GM21529 (cell line): Measurements from ENCODE around the gene KCNG4.
"Not testable (repeated sequence)": the region's sequence is repeated elsewhere in the genome, so short reads cannot be mapped to it uniquely, and the experiment has no call there.

Source experiments
- ATAC-seq: cut with Tn5 transposase; IDR thresholded peaks from one replicate; pipeline ENCODE4 v1.9.1; 2021; ENCODE audit not compliant: unreplicated experiment

KCNG4 gene

DNA sequence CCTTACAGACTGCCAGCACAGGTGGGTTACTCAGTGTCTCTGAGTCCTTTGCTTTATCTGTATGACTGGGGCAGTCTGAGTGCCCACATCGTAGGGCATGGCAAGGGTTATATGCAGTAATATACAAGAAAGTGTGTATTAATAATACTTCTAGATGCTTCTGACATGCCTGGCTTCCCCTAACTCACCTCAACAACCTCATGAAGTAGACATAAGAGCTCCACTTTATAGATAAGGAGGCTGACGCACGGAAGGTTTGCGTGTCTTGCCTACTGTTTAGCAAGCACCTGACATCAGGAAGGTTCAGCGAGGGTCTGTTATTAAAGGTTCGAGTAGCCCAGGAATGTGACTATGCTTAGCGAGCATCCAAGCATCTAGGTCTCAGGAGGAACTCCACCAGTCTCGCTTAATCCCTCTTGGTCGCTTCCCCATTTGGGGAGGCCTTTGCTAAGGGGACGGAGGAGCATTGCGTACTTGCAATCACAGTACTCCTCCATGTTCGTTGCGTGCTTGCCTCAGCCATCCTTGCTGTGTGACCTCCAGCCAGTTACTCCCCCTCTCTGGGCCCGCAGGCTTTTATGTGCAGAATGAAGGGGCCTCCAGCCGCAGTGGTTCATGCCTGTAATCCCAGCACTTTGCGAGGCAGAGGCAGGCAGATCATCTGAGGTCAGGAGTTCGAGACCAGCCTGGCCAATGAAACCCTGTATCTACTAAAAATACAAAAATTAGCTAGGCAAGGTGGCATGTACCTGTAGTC is 1.6 kb downstream of the KCNG4 start:
- ATAC-seq, result no peak

DNA sequence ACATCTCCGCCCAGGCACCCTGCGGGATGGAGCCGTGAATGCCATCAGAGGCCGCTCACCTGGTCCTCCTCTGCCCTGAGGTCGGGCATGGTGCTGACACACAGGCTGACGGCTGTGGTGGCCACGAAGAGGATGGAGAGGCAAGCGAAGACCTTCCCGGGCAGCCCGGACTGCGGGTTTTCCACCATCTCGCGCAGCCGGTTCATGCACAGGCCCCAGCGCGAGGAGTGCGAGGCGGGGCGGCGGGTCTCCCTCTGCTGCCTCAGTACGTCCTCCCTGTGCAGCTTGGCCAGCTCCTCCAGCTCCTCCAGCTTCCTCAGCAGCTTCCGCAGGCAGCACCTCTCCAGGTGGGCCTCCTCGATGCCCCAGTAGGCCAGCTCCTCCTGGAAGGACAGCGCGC is 3.1 kb downstream of the KCNG4 start:
- no peak for ATAC-seq

DNA sequence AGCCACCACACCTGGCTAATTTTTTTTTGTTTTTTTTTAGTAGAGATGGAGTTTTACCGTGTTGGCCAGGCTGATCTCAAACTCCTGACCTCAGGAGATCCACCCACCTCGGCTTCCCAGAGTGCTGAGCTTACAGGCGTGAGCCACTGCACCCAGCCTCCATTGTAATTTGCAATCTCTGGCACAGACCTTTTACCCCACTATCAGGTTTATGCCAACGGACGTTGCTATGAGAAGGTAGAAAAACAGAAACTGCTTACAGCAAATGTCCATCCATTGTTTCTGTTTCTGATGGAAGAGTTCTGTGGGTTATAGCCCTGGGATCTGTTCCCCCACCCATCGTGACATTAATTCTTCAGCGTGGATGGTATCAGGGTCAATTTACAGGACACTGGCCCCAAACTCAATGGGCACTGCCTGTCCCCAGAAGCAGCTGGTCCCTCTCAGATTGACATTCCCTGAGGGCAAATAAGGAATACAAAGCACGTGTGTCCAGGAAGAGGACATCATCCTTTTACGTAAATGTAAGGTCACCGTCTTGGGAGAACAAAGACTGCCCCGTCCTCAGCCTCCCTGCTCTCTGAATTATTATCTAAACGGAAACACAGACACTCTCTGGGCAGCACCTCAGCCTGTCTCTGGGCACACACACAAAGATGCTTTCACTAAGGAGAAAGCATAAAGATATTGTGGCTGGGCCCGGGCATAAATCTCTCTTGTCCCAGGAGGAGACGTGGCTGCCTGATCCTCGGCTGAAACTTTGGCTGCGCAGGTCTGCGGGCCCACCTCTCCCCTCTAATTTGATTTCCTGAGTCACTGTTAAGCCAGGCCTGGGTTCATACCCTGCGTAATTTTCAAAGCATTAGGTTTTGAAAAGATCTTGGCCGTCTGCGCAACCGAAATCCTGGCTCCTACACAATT is 5.2 kb downstream of the KCNG4 start:
- no peak for ATAC-seq

DNA sequence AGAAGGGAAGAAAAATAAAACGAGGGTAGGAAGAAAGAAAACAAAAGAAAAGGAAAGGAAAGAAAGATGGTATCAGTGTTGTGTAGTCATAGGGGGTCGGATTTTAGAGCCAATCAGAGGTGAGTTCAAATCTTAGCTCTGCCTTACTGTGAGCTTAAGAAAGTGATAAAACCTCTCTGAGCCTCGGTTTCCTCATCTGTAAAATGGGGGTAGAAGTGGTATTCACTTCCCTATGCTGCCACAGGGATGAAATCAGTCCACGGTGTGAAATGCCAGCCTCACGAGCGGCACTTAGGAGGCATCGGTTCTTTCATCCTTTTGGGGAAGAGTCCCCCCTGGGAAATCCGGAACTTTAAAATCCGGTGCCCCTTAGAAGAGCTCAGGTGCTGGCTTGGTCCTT is 6.1 kb downstream of the KCNG4 start:
- ATAC-seq, result no peak

DNA sequence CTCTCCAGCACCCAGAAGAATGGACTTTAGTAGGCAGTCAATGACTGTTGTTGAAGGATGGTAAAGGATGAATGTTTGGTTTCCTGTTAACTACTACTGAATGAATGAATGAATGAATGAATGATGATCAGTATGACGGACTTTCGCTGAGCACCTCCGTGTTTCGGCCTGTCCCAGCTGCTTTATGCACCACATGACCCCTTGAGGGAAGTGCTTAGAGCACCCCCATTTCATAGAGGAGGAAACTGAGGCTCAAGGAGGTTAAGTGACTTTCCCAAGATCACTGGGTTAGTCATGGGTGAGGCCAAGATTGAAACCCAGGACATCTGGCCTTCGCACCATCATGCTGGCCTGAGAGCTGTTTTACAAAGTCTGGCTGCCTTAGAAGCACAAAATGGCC is 6.8 kb downstream of the KCNG4 start:
- no peak for ATAC-seq

DNA sequence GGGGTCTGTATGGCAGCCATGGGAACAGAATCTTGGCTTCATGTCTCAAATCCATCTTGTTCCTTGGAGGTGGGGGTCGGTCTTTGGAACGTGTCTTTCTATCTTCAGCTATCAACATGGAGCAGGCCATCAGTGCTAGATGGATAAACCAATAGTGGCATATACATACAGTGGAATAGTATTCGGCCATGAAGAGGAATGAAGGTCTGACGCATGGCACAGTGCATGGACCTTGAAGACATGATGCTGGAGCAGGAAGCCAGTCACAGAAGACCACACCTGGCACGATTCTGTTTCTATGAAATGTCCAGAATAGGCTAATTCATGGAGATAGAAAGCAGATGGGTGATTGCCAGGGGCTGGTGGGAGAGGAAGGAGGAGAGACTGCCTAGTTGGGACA is 7.8 kb downstream of the KCNG4 start:
- no peak for ATAC-seq

DNA sequence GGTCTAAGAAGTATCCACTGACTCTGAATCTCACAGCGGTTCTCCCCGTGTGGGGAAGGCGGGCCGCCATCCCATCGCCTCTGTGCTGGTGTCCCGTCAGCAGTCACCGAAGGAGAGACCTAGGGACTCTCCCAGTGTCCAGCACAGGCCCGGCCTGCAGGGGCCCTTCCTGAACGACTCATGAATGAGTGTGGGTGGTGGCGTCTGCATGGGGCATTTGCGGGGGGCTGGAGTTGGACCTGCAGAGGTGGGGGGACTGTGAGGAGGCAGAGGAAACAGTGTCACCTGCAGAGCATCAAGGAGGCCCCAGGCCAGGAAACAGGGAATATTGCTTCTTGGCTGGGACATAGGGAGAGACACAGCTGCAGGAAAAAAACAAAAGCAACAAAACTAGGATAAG is 10.3 kb downstream of the KCNG4 start:
- no peak for ATAC-seq

DNA sequence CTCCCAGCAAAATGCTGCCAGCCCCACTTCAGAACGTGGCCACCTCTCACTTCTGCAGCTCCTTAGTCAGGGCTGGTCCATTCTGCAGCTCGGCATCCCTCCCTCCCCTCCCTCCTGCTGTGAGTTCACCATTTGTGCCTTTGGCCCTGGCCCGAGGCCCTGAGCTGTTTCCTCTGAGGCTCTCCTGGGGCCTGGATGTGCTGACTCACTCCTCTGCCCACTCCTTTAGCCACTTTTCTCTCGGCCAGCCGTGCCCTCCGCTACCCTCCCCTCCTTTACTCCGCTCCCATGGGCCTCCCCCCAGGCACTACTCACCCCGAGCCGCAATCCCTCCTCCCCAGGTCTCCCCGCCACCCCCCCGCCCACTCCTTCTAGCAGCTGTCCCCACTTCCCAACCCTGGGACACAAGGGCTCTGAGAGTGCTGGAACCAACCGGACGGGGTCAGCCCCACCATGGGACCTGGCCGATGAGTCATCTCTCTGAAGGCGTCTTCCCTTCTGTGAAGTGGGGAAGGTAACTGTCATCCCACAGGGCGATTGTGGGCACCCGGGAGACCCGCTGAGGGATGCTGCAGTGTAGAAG is 11.5 kb downstream of the KCNG4 start:
- ATAC-seq, result no peak

DNA sequence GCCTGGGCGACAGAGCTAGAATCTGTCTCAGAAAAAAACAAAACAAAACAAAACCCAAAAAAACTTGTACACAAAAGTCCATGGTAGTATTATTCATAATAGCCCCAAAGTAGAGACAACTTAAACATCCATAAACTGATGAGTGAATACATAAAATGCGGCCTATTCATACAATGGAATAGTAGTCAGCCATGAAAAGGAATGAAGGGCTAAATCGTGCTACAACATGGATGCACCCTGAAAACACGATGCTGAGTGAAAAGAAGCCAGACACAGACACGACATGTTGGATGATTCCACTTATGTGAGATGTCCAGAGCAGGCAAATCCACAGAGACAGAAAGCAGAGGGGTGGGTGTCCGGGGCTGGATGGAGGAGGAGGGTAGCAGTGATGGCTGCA is 12.3 kb downstream of the KCNG4 start:
- no peak for ATAC-seq

DNA sequence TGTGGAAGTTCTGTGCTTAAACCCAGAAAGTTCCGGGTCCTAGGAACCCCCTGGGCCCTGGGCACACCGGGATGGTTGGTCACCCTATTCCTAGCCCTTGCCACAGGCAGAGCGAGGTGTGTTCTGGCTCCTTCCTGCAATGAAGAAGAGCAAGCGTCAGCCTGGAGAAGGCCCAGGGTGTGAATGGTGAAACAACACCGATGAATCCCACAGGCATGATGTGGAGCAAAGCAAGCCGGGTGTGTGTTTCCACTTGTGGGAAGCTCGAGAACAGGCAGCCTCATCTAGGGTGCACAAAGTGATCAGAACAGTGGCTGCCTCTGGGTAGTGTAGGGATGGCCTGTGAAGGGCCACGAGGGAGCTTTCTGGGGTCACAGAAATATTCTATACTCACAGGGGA is 13.8 kb downstream of the KCNG4 start:
- no peak for ATAC-seq

DNA sequence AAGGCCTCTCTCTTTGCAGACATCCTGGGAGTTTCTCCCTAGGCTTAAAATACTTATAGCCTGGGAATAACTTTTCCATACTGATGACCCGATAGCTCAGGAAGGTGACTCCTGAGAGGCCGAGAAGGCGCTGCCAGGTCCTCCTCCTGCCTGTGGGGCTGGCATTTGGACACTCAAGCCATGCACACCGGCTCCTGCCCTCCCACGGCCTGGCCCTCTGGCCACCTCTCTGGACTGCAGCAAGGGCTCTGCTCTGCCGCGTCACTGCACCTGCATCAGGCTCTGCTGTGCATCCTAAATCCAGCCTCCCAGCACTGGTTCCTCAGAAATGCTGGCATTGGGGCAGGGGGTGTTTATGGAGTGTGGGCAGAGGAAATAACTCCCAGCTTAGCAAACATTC is 14.2 kb downstream of the KCNG4 start:
- no peak for ATAC-seq

DNA sequence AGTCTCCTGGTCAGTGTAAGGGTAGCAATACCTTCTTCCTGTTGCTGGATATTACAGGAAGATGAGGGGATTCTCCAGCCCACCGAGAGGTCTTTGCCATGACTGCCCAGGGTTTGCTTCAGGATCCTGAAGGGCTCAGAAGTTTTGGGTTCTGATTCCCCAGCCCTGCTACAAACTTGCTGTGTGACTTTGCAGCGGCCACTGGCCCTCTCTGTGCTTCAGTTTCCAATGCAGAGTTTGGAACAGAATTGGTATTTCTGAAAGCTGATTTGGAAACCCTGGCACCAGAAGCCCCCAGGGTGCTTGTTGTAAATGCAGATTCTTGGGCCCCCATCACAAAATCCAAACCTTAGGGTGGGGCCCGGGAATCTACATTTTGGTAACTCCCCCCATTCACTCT is 14.7 kb downstream of the KCNG4 start:
- ATAC-seq, result no peak

DNA sequence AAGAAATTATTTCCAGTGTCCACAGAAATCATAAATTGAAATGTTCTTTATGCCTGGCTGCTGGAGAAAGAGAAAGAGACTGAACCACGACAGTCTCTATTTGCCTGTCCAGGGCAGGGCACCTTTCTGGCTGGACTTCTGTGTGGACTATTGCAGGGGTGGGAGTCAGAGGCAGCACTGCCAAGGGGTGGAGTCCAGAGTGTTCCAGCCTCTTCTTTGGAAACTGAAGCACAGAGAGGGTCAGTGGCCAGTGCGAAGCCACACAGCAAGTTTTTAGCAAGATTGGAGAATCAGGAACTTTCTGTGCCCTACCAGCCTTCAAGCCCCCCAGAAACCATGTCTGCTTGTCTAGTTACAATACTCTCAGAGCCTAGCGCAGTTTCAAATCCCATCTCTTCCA is 15.3 kb downstream of the KCNG4 start:
- ATAC-seq, result no peak

DNA sequence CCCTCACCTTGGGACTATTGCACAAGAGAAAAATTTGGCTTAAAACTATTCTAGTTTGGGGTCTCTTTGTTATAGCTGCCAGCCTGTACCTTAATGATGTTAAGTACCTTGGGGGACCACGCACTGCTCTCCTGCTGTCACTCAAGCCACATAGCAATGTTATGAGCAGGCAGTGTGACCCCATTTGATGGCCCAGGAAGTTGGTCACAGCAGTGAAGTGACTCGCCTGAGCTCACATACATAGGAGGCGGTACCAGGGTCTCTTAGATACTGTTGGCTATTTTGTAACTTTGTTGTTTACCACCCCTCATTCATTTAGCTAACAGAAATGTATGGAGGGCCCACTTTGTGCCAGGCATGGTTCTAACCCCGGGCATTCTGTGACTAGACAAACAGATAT is 16.4 kb downstream of the KCNG4 start:
- ATAC-seq, result no peak

DNA sequence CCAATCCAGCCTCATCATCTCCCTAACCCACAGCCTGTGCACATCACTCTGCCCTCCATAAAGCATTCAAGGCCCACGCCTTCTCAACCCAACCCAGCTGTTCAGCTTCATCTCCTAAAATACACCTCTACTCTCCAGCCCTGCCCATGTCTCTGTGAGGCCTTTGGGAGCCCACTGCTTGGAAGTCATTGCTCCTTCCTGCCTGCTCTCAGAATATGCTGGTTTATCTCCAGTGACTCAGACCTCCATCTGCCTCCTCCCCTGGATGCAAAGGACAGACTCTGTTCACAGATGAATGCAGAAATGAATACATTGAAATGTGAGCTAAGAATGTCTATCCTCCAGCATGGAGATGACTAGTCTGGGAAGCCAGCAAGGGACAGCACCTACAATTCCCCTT is 19.0 kb downstream of the KCNG4 start:
- no peak for ATAC-seq

DNA sequence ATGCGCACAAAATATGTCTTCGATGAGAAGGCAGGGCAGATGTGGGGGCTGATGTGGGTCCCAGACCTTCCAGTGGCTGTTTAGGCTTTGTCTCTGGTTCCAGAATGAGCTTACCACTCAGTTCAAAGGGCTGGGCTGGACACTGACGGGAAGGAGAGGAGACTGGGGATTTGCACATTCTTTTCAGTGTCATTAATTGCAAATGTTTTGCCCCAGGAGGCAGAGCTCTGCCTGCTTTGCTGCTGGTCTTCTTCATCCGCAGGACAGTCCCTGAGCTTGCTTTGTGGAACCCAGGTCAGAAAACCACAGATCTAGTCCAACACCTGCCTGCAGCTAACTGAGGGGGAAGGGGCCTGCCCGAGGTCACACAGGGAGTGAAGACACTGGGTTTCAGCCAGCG is 20.9 kb downstream of the KCNG4 start:
- no peak for ATAC-seq

DNA sequence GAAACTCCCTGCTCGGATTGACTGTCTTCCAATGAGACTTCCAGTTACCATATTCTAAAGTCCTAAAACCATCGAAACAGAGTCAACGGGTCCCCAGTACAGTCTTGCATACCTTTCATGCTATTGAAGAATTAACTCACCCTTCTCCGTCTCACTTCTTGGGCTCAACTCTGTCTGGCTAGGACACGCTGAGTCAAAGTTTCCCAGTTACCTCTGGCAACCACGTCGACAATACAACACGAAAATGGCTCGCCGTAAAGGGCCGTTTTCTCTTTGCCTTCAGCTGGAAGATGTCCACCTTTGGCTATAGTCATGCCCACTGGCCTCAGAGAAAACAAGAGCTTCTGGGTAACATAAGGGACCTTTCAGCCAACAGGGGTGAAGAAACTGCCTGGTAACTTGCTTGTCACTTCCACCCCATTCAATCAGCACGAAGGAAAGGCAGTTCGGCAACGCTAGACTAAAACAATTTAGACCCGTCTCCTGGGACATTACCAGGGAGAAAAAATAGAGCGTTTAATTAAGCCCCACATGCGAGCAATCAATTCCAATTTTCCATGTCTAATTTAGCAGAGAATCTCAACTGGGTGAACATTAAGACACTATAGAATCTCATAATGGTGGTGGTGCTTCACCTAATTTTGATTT is 21.5 kb downstream of the KCNG4 start:
- no peak for ATAC-seq

DNA sequence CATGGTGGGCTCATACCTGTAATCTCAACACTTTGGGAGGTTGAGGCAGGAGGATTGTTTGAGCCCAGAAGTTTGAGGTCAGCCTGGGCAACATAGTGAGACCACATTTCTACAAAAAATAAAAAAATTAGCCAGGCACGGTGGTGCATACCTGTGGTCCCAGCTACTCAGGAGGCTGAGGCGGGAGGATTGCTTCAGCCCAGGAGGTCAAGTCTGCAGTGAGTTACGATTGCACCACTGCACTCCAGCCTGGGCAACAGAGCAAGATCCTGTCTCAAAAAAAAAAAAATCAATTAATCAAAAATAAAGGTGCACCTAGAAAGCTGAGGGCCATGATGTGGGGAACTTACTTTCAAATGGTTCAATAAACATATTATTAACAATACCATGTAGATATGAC is 23.7 kb downstream of the KCNG4 start:
- not testable (repeated sequence) for ATAC-seq

DNA sequence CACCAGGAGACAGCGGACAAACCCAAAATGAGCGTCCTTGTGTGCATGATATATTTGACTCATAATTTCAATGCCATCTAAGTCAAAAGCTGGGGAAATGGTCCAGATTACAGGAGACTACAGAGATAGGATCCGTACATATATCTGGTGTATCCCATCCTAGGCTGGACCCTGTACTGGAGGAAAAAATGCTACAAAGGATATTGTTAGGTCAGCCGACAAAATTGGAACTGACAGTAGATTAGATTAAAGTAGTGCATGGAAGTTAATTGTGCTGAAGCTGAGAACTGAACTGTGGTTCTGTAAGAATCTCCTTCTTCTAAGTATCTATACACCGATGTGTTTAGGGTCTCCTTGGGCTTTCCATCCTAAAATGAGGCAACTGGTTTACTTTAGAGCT is 24.3 kb downstream of the KCNG4 start:
- no peak for ATAC-seq

DNA sequence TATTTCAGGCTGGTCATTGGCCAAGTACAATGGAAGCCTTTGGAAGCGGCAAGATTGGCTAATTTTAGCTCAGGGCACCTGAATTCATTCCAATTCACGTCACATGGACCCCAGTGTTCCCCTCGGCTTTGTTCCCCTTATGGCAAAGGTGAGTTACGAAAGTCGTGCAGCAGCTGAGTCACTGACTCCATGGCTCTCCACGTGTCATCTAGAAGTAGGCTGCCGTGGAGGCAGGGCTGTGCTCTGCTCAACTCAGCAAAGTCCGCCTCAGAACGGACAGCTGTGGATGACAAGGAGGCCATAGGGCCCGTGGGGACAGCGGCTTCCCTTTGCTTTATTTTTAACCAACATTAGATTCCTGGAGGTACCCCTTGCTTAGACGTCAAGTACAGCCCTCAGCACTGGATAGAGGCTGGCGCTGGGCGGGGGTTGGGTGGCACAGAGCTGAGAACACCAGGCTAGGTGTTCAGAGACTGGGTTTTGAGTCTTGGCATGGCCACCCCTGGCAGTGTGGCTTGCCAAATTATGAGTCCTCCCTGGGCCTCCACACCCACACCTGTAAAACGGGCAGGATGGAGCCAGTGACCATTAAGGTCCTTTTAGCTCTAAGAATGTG is 25.3 kb downstream of the KCNG4 start:
- no peak for ATAC-seq

DNA sequence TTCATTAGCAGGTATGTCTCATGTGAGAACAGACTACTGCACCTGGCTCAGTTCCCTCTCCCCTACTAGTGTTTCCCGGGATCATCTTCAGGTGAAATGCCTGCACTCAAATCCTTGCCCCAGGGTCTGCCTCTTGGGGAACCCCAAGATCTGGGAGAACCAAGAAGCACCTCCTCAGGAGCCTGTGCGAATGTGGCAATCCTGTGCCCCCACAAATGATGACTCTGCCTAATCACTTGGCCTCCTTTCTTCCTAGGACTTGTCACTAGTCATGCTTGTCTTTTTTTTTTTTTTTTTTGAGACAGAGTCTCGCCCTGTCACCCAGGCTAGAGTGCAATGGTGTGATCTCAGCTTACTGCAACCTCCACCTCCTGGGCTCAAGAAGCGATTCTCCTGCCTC is 27.2 kb downstream of the KCNG4 start:
- ATAC-seq, result no peak
